Nephron progenitor cell (in vitro differentiated cells): ENCODE measurements around the gene ABCG5.
A peak's percentile ranks its signal among the peaks of the same experiment; 100 is the strongest.

Experiments used
- DNase-seq: peaks from one replicate; pipeline ENCODE4 v3.0.0; 2021
- H3K27ac Mint-ChIP-seq: 2 replicates; pipeline ENCODE4 v1.8.0; 2021; ENCODE audit warnings: mild to moderate bottlenecking, moderate library complexity, mixed read lengths
- H3K27me3 Mint-ChIP-seq: 2 replicates; pipeline ENCODE4 v1.8.0; 2021; ENCODE audit warnings: mild to moderate bottlenecking, low read depth, mixed read lengths; ENCODE audit not compliant: poor library complexity
- H3K36me3 Mint-ChIP-seq: 2 replicates; pipeline ENCODE4 v1.8.0; 2021; ENCODE audit warnings: low read depth, mixed read lengths
- H3K4me1 Mint-ChIP-seq: 2 replicates; pipeline ENCODE4 v1.8.0; 2021; ENCODE audit warnings: mixed read lengths
- H3K4me3 Mint-ChIP-seq: 2 replicates; pipeline ENCODE4 v1.8.0; 2021; ENCODE audit warnings: mild to moderate bottlenecking, moderate library complexity, mixed read lengths
- H3K9me3 Mint-ChIP-seq: 2 replicates; pipeline ENCODE4 v1.8.0; 2021; ENCODE audit warnings: mild to moderate bottlenecking, moderate library complexity, mixed read lengths
- TF ChIP-seq, protein P1 (sequence below): fragments of 200-600 bp; sonication (generic); IDR thresholded peaks from 2 replicates; pipeline ENCODE4 v1.5.0; 2021; ENCODE audit warnings: antibody characterized with exemption

Gene ABCG5

DNA sequence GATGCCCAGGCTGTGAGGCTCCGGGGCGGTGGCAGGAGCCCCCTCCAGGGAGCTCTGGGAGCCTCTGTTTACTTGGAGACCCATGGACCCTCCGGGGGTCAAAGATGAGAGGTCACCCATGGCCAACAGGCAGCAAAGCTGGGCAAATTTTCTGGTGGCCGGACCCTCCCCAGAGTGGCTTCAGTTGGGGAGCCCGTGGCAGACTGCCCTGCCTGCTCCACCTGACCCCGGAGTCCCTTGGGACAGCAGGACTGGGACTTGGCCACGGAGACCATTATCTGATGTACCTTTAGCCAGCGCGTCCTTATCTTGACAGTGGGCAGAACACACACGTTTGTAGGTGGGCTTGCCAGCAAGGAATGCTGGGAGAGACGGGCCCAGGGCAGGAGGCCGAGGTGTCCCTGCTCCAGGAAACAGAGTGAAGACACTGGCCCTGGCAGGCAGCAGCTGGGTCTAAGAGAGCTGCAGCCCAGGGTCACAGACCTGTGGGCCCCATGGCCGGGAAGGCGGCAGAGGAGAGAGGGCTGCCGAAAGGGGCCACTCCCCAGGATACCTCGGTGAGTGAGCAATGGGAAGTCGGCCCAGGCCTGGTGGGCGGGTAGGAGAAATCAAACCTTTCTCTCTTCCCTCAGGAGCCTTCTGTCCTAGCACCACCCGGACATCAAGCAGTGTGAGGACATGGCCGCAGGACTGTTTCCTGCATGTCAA lies at the start of gene ABCG5, which contains the start of gene ABCG8:
TSS of gene ABCG5 (minus strand) at position 280 of the 708 bp plus-strand sequence. CDS start at position 120, 160 bp downstream.
TSS of gene ABCG8 (plus strand) at position 412 of the 708 bp plus-strand sequence. CDS start at position 495, 83 bp downstream.
- Mint-ChIP-seq H3K27me3 (peaks cover 17% of the 10 kb centered on the region), H3K27ac (no peak within 1 kb of the TSS), H3K36me3 (no peaks in the 10 kb centered on the region), H3K9me3 (peaks cover 3% of the 10 kb centered on the region), H3K4me3 (no peak within 1 kb of the TSS), H3K4me1 (no peaks in the 10 kb centered on the region)
- TF ChIP-seq, protein P1, sequence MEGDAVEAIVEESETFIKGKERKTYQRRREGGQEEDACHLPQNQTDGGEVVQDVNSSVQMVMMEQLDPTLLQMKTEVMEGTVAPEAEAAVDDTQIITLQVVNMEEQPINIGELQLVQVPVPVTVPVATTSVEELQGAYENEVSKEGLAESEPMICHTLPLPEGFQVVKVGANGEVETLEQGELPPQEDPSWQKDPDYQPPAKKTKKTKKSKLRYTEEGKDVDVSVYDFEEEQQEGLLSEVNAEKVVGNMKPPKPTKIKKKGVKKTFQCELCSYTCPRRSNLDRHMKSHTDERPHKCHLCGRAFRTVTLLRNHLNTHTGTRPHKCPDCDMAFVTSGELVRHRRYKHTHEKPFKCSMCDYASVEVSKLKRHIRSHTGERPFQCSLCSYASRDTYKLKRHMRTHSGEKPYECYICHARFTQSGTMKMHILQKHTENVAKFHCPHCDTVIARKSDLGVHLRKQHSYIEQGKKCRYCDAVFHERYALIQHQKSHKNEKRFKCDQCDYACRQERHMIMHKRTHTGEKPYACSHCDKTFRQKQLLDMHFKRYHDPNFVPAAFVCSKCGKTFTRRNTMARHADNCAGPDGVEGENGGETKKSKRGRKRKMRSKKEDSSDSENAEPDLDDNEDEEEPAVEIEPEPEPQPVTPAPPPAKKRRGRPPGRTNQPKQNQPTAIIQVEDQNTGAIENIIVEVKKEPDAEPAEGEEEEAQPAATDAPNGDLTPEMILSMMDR: no peak
- DNase-seq: no peak

DNA sequence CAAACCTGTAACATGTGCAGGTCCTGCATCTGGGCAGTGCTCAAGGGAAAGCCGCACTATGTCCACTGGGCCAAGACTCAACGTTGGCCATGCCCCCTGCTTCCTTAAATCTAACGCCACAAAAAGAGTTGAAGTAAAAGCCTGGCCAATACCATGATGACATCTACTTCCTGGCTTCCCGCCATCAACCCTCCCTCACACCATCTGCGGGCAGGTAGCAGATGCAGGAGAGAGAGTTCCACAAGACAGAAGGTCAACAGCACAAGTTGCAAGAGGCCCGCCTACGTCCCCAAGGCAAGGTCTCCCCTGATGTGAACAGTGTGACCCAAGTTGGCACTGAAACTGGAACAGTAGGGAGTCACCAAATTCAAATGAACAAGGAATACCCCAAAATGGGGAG lies 48.5 kb upstream of the ABCG5 start:
- no peak for DNase-seq
- TF ChIP-seq, protein P1: no peak
- H3K27me3 Mint-ChIP-seq: no peaks in the 10 kb centered on the region
- peaks cover 60% of the 10 kb centered on the region for H3K36me3 Mint-ChIP-seq
- peaks cover 5% of the 10 kb centered on the region for H3K4me1 Mint-ChIP-seq
- H3K9me3 Mint-ChIP-seq: no peaks in the 10 kb centered on the region
- H3K4me3 Mint-ChIP-seq: no peak overlapping the region
- H3K27ac Mint-ChIP-seq: no peak overlapping the region

- H3K27me3 Mint-ChIP-seq: no peaks in the 10 kb centered on the region
- DNase-seq: no peak
- H3K9me3 Mint-ChIP-seq: no peaks in the 10 kb centered on the region
- TF ChIP-seq, protein P1: no peak
- H3K36me3 Mint-ChIP-seq: peaks cover 40% of the 10 kb centered on the region
- H3K4me1 Mint-ChIP-seq: peaks cover 5% of the 10 kb centered on the region
- peak overlapping the region; percentile 51 for H3K27ac Mint-ChIP-seq
- H3K4me3 Mint-ChIP-seq: no peak overlapping the region
These were observed 46.5 kb upstream of the ABCG5 start for GRCh38 chr2:43885132-43885632.

DNA sequence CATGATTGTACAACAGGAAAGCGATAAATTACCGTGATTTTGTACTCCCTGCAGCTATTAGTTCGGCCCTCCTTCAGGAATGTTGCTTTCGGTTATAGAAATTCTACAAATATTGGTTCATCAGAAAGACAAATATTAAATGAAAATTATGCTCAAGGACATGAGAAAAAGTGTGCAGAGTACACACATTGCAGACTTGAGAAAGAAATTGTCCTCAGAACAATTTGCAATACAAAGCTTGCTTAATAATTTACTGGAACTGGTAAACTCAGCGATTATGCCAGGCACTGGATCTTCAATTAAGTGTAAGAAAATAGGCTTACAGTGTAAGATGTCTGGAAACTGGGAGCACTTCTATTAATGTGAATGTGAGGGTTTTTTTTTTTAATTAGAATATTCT lies 46.0 kb upstream of the ABCG5 start:
- Mint-ChIP-seq H3K4me1 (peaks cover 5% of the 10 kb centered on the region), H3K9me3 (no peaks in the 10 kb centered on the region), H3K27me3 (no peaks in the 10 kb centered on the region), H3K27ac (no peak overlapping the region), H3K36me3 (peaks cover 35% of the 10 kb centered on the region), H3K4me3 (no peak overlapping the region)
- TF ChIP-seq, protein P1: no peak
- no peak for DNase-seq

GRCh38 chr2:43882312-43882711 lies 43.7 kb upstream of the ABCG5 start:
- peaks cover 5% of the 10 kb centered on the region for H3K4me1 Mint-ChIP-seq
- H3K27ac Mint-ChIP-seq: no peak overlapping the region
- TF ChIP-seq, protein P1: no peak
- H3K27me3 Mint-ChIP-seq: no peaks in the 10 kb centered on the region
- no peak overlapping the region for H3K4me3 Mint-ChIP-seq
- H3K36me3 Mint-ChIP-seq: peaks cover 14% of the 10 kb centered on the region
- DNase-seq: no peak
- no peaks in the 10 kb centered on the region for H3K9me3 Mint-ChIP-seq

- Mint-ChIP-seq H3K9me3 (no peaks in the 10 kb centered on the region), H3K36me3 (peaks cover 4% of the 10 kb centered on the region), H3K27me3 (no peaks in the 10 kb centered on the region), H3K4me3 (no peak overlapping the region), H3K27ac (no peak overlapping the region), H3K4me1 (peaks cover 5% of the 10 kb centered on the region)
- no peak for DNase-seq
- TF ChIP-seq, protein P1: no peak
These were observed 42.3 kb upstream of the ABCG5 start for GRCh38 chr2:43880952-43881351.
